ENCODE measurements around the gene YES1. TPM values are rescaled to one million over a fixed set of nuclear protein-coding genes. Genes with fewer than 3 reads are reported as not detected.

The YES1 gene
- total and polyA plus RNA-seq, 2 of the 13 experiments (the other 11 are each of a cell fraction or from before 2014, with no cell fraction given): 17.2 to 70.8 TPM

- Histone ChIP-seq H3K36me3 (replicated peaks in 1 of 2; ENCODE audit: control insufficient read depth in 1 of 2, insufficient read depth in 2 of 2, low read length in 2 of 2) (peaks cover 30 to 84% of the 10 kb centered on the region in 2 experiments), H3K27ac (ENCODE audit: extremely low read length, insufficient read depth, low read length) (no peak overlapping the region), H3K9me3 (ENCODE audit: low read length) (no peaks in the 10 kb centered on the region)
These were observed 135.3 kb downstream of the YES1 start for GRCh38 chr18:676736-677135.

GRCh38 chr18:676069-676468 lies 136.0 kb downstream of the YES1 start:
- H3K4me1 ChIP-seq (ENCODE audit: insufficient read depth, low read length): no peaks in the 10 kb centered on the region
- no TSS peak for BruUV-seq (replicated peaks)
- no peak for DNase-seq (ENCODE audit: low spot score)
- H3K27me3 ChIP-seq (ENCODE audit: control insufficient read depth in 1 of 2, insufficient read depth in 2 of 2, low read length in 2 of 2): no peaks in the 10 kb centered on the region
- H3K4me2 ChIP-seq (ENCODE audit: low read depth, low read length): no peak overlapping the region
- no peaks in the 10 kb centered on the region for H3K79me2 ChIP-seq (ENCODE audit: insufficient read depth, low read length)
- H3K27ac ChIP-seq (ENCODE audit: extremely low read length, insufficient read depth, low read length): no peak overlapping the region
- H3K9ac ChIP-seq (ENCODE audit: insufficient read depth, low read depth, low read length): no peak overlapping the region
- no peak overlapping the region for H3K4me3 ChIP-seq (replicated peaks in 1 of 3; ENCODE audit: insufficient read depth in 1 of 3, low read depth in 2 of 3, low read length in 3 of 3)
- no peaks in the 10 kb centered on the region for H3K9me3 ChIP-seq (ENCODE audit: low read length)
- 95% methylated on average over 5 of the region's 5 CpGs for WGBS (ENCODE audit: low lambda C conversion rate)
- FAIRE-seq: no peak
- ATAC-seq: no peak
- POLR2A ChIA-PET: no interaction called here
- peaks cover 26 to 84% of the 10 kb centered on the region in 2 experiments for H3K36me3 ChIP-seq (replicated peaks in 1 of 2; ENCODE audit: control insufficient read depth in 1 of 2, insufficient read depth in 2 of 2, low read length in 2 of 2)
- peaks cover 3% of the 10 kb centered on the region; the same call in 1 of the 2 replicates for H4K20me1 ChIP-seq (ENCODE audit: insufficient read depth, low read length)
- CTCF ChIA-PET (ENCODE audit: low intra/inter-chr PET ratio, low total read pairs): no interaction called here
- intact Hi-C loops (cut with micrococcal nuclease; ENCODE audit: unreplicated experiment) (no loop called here), in situ Hi-C loops (cut with HindIII; ENCODE audit: extremely low pct_ligation_motif_present, low pct_unique_long_range_greater_than_20kb) (no loop called here)
- no peak overlapping the region for H2AFZ ChIP-seq (ENCODE audit: low read length)
- TF ChIP-seq BORCS8-MEF2B (CRISPR knock-in tag; IDR thresholded peaks at IDR 0.05) (no peak), GTF2F1 (IDR thresholded peaks at IDR 0.05; ENCODE audit: low read length) (no peak), ZNF576 (CRISPR knock-in tag; IDR thresholded peaks at IDR 0.05) (no peak), ZNF704 (CRISPR knock-in tag; IDR thresholded peaks at IDR 0.05; ENCODE audit: borderline replicate concordance) (no peak)

More at GRCh38 chr18:676736-677135, 135.3 kb downstream of the YES1 start:
- no peak overlapping the region for H3K4me2 ChIP-seq (ENCODE audit: low read depth, low read length)
- ChIA-PET CTCF (ENCODE audit: low intra/inter-chr PET ratio, low total read pairs) (no interaction called here), POLR2A (interaction anchor here (1.1 kb wide), 1 partner anchor 18 kb away, joined by 4 read pairs; no protein-coding TSS in a partner anchor)
- intact Hi-C loops (cut with micrococcal nuclease; ENCODE audit: unreplicated experiment): no loop called here
- no peak overlapping the region for H3K9ac ChIP-seq (ENCODE audit: insufficient read depth, low read depth, low read length)
- H3K4me1 ChIP-seq (ENCODE audit: insufficient read depth, low read length): no peaks in the 10 kb centered on the region
- TF ChIP-seq ZNF18 (CRISPR knock-in tag; IDR thresholded peaks at IDR 0.05; ENCODE audit: insufficient replicate concordance) (no peak), ZNF30 (CRISPR knock-in tag; IDR thresholded peaks at IDR 0.05) (no peak), PLRG1 (conservative IDR thresholded peaks at IDR 0.05) (no peak), RBM22 (optimal IDR thresholded peaks at IDR 0.05; ENCODE audit: low read length) (peak; percentile 48), MAZ (IDR thresholded peaks at IDR 0.05; ENCODE audit: borderline replicate concordance, low read depth, low read length) (no peak), MAZ (CRISPR knock-in tag; IDR thresholded peaks at IDR 0.05; ENCODE audit: low read depth) (no peak)
- H3K79me2 ChIP-seq (ENCODE audit: insufficient read depth, low read length): no peaks in the 10 kb centered on the region
- H3K27me3 ChIP-seq (ENCODE audit: control insufficient read depth in 1 of 2, insufficient read depth in 2 of 2, low read length in 2 of 2): no peaks in the 10 kb centered on the region
- no TSS peak for BruUV-seq (replicated peaks)
- WGBS (ENCODE audit: low lambda C conversion rate): 97% methylated on average over 3 of the region's 3 CpGs
- FAIRE-seq: no peak
- no peak for ATAC-seq
- in situ Hi-C loops (cut with HindIII; ENCODE audit: extremely low pct_ligation_motif_present, low pct_unique_long_range_greater_than_20kb): no loop called here
- H3K4me3 ChIP-seq (replicated peaks in 1 of 3; ENCODE audit: insufficient read depth in 1 of 3, low read depth in 2 of 3, low read length in 3 of 3): no peak overlapping the region
- no peak for DNase-seq (ENCODE audit: low spot score)
- H4K20me1 ChIP-seq (ENCODE audit: insufficient read depth, low read length): peaks cover 3% of the 10 kb centered on the region; the same call in 1 of the 2 replicates
- H2AFZ ChIP-seq (ENCODE audit: low read length): no peak overlapping the region

Data from HepG2 (cell line).